MCF 10A (cell line): Measurements from ENCODE around the gene ATG14. TPM values are rescaled to one million over a fixed set of nuclear protein-coding genes. Genes with fewer than 3 reads are reported as not detected.

ENCODE experiments used
- BruUV-seq: library from RNA; stranded (reverse); fragments of 400-500 nt; replicated peaks from 2 replicates; lab custom pipeline; 2021; lab: Mats Ljungman, UMichigan
- CTCF ChIA-PET: fragments of 300-600 bp; sonication (Branson Sonifier 250); formaldehyde crosslinking; extraction: SDS; loops from one replicate; lab custom pipeline; 2021; ENCODE audit warnings: antibody characterized with exemption, inconsistent platforms; lab: Yijun Ruan, JAX
- POLR2A ChIA-PET: fragments of 300-600, 350-650 bp; sonication (Branson Sonifier 250); formaldehyde crosslinking; extraction: SDS; loops from one replicate; lab custom pipeline; 2020; ENCODE audit warnings: antibody characterized with exemption, inconsistent platforms; lab: Yijun Ruan, JAX
- DNase-seq: peaks from one replicate; pipeline ENCODE4 v3.0.0-alpha.2; 2018; ENCODE audit not compliant: unreplicated experiment
- H3K27ac Mint-ChIP-seq: one replicate; pipeline ENCODE4 v1.8.0; 2022; ENCODE audit warnings: mild to moderate bottlenecking, low read depth, mixed read lengths; ENCODE audit not compliant: unreplicated experiment
- H3K27me3 Mint-ChIP-seq: one replicate; pipeline ENCODE4 v1.8.0; 2022; ENCODE audit warnings: mixed read lengths; ENCODE audit not compliant: insufficient read depth, unreplicated experiment
- H3K36me3 Mint-ChIP-seq: one replicate; pipeline ENCODE4 v1.8.0; 2022; ENCODE audit warnings: mild to moderate bottlenecking, moderate library complexity, mixed read lengths; ENCODE audit not compliant: insufficient read depth, unreplicated experiment
- H3K4me1 Mint-ChIP-seq: one replicate; pipeline ENCODE4 v1.8.0; 2022; ENCODE audit warnings: mixed read lengths; ENCODE audit not compliant: insufficient read depth, unreplicated experiment
- H3K4me3 Mint-ChIP-seq: one replicate; pipeline ENCODE4 v1.8.0; 2022; ENCODE audit warnings: mild to moderate bottlenecking, moderate library complexity, mixed read lengths; ENCODE audit not compliant: unreplicated experiment
- H3K9me3 Mint-ChIP-seq: one replicate; pipeline ENCODE4 v1.8.0; 2022; ENCODE audit warnings: mixed read lengths; ENCODE audit not compliant: unreplicated experiment
- CTCF ChIP-seq: fragments of 200-600 bp; IDR thresholded peaks from one replicate; pipeline ENCODE4 v1.8.0; 2022; ENCODE audit warnings: antibody characterized with exemption, mild to moderate bottlenecking; ENCODE audit not compliant: unreplicated experiment
- intact Hi-C: fragments of 100-400 bp; cut with micrococcal nuclease; formaldehyde crosslinking; loops from 2 replicates; pipeline ENCODE4 v1.14.1; 2022
- total RNA-seq: library from RNA; stranded (reverse); gene quantifications from 2 replicates; pipeline ENCODE4 v1.2.3, GENCODE V29; 2022

The ATG14 gene
- total RNA-seq, 1 experiment from 2014 or later: 6.6 TPM

- ChIA-PET POLR2A (interaction anchor here (1.2 to 1.7 kb wide), 2 partner anchors 44 to 94 kb away, joined by 3 to 4 read pairs; no protein-coding TSS in a partner anchor), CTCF (no interaction called here)
- Mint-ChIP-seq H3K4me1 (peaks cover 5% of the 10 kb centered on the region), H3K27me3 (no peaks in the 10 kb centered on the region), H3K9me3 (no peaks in the 10 kb centered on the region), H3K4me3 (no peak overlapping the region), H3K36me3 (peaks cover 63% of the 10 kb centered on the region), H3K27ac (no peak overlapping the region)
- TF ChIP-seq CTCF: no peak
- DNase-seq: peak; percentile 45
- no TSS peak for BruUV-seq
- intact Hi-C loops: no loop called here
Measured at GRCh38 chr14:55366271-55366670, 45.4 kb downstream of the ATG14 start.

- H3K36me3 Mint-ChIP-seq: peaks cover 35% of the 10 kb centered on the region
- BruUV-seq: no TSS peak
- CTCF ChIA-PET: interaction anchor here (0.6 to 1.5 kb wide), 5 partner anchors 80 to 280 kb away, joined by 3 to 6 read pairs (median 4); no protein-coding TSS in a partner anchor
- H3K27me3 Mint-ChIP-seq: no peaks in the 10 kb centered on the region
- H3K9me3 Mint-ChIP-seq: no peaks in the 10 kb centered on the region
- no peak overlapping the region for H3K4me3 Mint-ChIP-seq
- TF ChIP-seq CTCF: no peak
- DNase-seq: no peak
- POLR2A ChIA-PET: interaction anchor here (0.6 kb wide), 1 partner anchor 13 kb away, joined by 3 read pairs; no protein-coding TSS in a partner anchor
- intact Hi-C loops: no loop called here
- H3K27ac Mint-ChIP-seq: no peak overlapping the region
- peaks cover under 1% of the 10 kb centered on the region for H3K4me1 Mint-ChIP-seq
Measured at GRCh38 chr14:55361190-55361589, 50.4 kb downstream of the ATG14 start.

GRCh38 chr14:55359307-55359706 lies 52.3 kb downstream of the ATG14 start:
- Mint-ChIP-seq H3K27me3 (no peaks in the 10 kb centered on the region), H3K36me3 (peaks cover 24% of the 10 kb centered on the region), H3K9me3 (no peaks in the 10 kb centered on the region), H3K4me3 (no peak overlapping the region), H3K27ac (no peak overlapping the region), H3K4me1 (no peaks in the 10 kb centered on the region)
- DNase-seq: no peak
- ChIA-PET POLR2A (no interaction called here), CTCF (interaction anchor here (0.6 to 1.2 kb wide), 3 partner anchors 51 to 89 kb away, joined by 3 to 4 read pairs (median 3); no protein-coding TSS in a partner anchor)
- intact Hi-C loops: no loop called here
- no peak for TF ChIP-seq CTCF
- no TSS peak for BruUV-seq

GRCh38 chr14:55356913-55357312 lies 54.7 kb downstream of the ATG14 start:
- no peaks in the 10 kb centered on the region for H3K27me3 Mint-ChIP-seq
- no peak overlapping the region for H3K4me3 Mint-ChIP-seq
- H3K36me3 Mint-ChIP-seq: peaks cover 15% of the 10 kb centered on the region
- no peaks in the 10 kb centered on the region for H3K9me3 Mint-ChIP-seq
- H3K27ac Mint-ChIP-seq: no peak overlapping the region
- intact Hi-C loops: no loop called here
- ChIA-PET CTCF (interaction anchor here (1.0 to 3.7 kb wide), 3 partner anchors 86 to 111 kb away, joined by 3 to 17 read pairs (median 10); partner anchors contain the start of gene FBXO34), POLR2A (interaction anchor here (1.2 to 1.4 kb wide), 2 partner anchors 87 to 144 kb away, joined by 3 read pairs; no protein-coding TSS in a partner anchor)
- BruUV-seq: no TSS peak
- no peaks in the 10 kb centered on the region for H3K4me1 Mint-ChIP-seq
- TF ChIP-seq CTCF: no peak
- DNase-seq: no peak
